Panc1 (cell line): ENCODE measurements around the gene EYA2.

Source experiments
- CTCF ChIP-seq: fragments of 450-650 bp; IDR thresholded peaks from 2 replicates; pipeline ENCODE4 v1.5.1; 2017; ENCODE audit warnings: mild to moderate bottlenecking
- TF ChIP-seq, protein P1 (sequence below), 2 experiments: IDR thresholded peaks; 2 replicates each; pipeline ENCODE4 v1.6.1; 2011 to 2012; ENCODE audit warnings: low read depth in 2 of 2, control low read depth in 1 of 2, low read length in 1 of 2, mild to moderate bottlenecking in 1 of 2, moderate library complexity in 1 of 2; ENCODE audit not compliant: insufficient read depth in 1 of 2

DNA sequence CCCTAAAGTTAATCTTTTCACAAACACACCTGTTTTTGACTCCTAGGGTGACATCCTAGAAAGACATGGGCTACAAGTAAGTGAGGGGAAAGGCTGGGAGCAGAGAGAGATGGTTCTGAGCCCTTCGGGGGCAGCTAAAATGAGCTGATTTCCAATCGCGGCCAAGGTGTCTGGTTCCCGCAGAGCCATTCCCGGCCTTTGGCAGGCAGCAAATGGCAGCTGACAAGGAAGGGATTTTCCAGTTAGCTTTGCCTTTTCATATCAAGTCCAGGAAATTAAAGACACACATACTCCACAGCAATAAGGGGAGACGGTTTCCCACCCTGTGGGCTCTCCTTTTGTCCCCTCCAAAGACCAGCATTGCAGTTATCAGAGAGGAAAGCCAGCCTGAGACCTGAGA lies 233.4 kb downstream of the EYA2 start:
- TF ChIP-seq CTCF: no peak
- TF ChIP-seq, protein P1, sequence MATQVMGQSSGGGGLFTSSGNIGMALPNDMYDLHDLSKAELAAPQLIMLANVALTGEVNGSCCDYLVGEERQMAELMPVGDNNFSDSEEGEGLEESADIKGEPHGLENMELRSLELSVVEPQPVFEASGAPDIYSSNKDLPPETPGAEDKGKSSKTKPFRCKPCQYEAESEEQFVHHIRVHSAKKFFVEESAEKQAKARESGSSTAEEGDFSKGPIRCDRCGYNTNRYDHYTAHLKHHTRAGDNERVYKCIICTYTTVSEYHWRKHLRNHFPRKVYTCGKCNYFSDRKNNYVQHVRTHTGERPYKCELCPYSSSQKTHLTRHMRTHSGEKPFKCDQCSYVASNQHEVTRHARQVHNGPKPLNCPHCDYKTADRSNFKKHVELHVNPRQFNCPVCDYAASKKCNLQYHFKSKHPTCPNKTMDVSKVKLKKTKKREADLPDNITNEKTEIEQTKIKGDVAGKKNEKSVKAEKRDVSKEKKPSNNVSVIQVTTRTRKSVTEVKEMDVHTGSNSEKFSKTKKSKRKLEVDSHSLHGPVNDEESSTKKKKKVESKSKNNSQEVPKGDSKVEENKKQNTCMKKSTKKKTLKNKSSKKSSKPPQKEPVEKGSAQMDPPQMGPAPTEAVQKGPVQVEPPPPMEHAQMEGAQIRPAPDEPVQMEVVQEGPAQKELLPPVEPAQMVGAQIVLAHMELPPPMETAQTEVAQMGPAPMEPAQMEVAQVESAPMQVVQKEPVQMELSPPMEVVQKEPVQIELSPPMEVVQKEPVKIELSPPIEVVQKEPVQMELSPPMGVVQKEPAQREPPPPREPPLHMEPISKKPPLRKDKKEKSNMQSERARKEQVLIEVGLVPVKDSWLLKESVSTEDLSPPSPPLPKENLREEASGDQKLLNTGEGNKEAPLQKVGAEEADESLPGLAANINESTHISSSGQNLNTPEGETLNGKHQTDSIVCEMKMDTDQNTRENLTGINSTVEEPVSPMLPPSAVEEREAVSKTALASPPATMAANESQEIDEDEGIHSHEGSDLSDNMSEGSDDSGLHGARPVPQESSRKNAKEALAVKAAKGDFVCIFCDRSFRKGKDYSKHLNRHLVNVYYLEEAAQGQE (IDR thresholded peaks at IDR 0.05; ENCODE audit: insufficient read depth in 1 of 2, low read depth in 2 of 2, low read length in 1 of 2): no peak
